SK-N-DZ (cell line): ENCODE results near the gene CHAMP1.
A peak's percentile ranks its signal among the peaks of the same experiment; 100 is the strongest.

Experiments used
- DNase-seq: peaks from one replicate; pipeline ENCODE4 v3.0.0-alpha.2; 2015; ENCODE audit warnings: low spot score

Gene CHAMP1

GRCh38 chr13:114298866-114299265 lies 15.4 kb upstream of the CHAMP1 start:
- no peak for DNase-seq

GRCh38 chr13:114299604-114300305 lies 14.5 kb upstream of the CHAMP1 start:
- no peak for DNase-seq

GRCh38 chr13:114303700-114304327 lies 10.5 kb upstream of the CHAMP1 start:
- peak; percentile 16 for DNase-seq

- no peak for DNase-seq
Observed at GRCh38 chr13:114304346-114305034, 9.8 kb upstream of the CHAMP1 start.

GRCh38 chr13:114309086-114309485 lies 5.2 kb upstream of the CHAMP1 start:
- DNase-seq: no peak

DNA sequence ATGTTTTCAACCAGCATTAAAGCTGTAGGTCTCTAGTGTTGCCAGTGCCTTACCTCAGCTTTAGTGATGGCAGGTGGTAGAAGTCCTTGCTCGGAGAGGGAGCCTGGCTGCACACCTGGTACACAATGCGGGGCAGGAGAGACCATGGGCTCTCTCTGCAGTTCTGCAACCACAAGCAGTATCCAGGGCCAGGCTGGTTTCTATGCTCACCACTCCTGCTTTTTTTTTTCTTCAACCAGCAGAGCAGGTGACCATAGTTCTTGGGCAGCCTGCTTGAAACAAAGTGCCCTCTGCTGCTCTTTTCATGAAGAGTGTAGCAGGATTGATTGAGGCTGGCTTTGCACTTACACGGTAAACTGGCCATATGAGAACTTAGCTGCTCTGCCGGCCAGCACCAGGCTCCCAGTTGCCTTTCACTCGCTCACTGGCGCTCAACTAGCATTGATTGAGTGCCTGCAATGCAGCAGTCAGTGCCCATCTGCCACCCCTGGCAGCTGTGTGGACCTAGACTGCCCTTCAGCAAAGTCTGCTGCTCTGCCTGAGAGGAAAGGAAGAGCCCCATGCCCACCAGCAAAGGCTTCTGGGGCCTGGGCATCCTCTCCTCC lies 4.4 kb upstream of the CHAMP1 start:
- DNase-seq: no peak

DNA sequence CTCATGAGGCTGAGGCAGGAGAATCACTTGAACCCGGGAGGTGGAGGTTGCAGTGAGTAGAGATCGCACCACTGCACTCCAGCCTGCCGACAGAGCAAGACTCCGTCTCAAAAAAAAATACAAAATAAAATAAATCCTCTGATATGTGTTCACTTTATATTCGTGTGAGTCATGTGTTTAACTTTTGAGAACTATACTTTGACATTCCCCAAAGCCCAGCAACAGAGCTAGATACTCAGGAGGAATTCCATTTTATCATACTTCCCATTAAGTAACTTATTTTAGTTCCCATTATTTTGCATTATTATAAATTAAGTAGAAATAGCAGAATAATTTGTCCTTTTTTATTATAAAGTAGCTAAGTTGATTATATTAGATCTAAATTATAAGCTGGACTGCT lies 3.3 kb upstream of the CHAMP1 start:
- no peak for DNase-seq

GRCh38 chr13:114311387-114311786 lies 2.9 kb upstream of the CHAMP1 start:
- DNase-seq: peak; percentile 34

DNA sequence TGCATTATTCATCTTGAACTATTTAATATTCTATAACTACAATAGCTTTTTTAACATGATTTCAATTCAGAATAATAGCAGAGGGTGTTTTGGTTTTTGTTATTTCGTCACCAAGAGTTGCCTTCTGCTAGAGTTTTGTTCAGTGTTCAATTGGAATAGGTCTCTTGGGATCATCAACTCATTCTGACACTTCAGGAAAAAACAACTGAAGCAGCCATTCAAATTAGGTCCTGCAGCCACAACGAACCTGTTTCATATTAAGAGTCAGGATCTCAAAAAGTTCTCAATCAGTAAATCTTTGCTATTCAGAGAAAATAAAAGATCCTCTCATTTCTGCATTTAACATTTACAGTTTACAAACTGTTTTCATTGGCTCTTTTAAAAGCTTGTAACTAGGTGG lies 2.4 kb upstream of the CHAMP1 start:
- DNase-seq: no peak

DNA sequence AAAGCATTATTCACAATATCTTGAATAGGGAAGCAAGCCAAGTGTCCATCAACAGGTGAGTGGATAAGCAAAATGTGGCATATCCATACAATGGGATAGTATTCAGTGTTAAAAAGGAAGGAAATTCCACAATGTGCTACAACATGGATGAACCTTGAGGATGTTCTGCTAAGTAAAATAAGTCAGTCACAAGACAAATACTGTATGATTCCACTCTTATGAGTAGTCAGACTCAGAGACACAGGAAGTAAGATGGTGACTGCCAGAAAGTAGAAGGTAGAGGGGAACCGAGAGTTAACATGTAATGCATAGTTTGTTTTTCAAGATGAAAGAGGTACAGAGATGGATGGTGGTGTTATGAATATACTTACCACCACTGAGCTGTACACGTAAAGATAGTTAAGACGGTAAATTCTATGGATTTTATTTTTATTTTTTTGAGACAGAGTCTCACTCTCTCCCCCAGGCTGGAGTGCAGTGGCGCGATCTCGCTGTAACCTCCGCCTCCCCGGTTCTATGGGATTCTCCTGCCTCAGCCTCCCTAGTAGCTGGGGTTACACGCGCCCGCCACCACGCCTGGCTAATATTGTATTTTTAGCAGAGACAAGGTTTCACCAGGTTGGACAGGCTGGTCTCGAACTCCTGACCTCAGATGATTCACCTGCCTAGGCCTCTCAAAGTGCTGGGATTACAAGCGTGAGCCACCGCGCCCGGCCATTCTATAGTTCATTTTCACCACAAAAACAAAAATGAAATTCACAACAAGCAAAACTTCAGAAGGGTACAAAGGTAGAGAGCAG lies 1.0 kb upstream of the CHAMP1 start:
- DNase-seq: no peak

- no peak for DNase-seq
Observed at GRCh38 chr13:114315074-114315785, 927 bp downstream of the CHAMP1 start.

DNA sequence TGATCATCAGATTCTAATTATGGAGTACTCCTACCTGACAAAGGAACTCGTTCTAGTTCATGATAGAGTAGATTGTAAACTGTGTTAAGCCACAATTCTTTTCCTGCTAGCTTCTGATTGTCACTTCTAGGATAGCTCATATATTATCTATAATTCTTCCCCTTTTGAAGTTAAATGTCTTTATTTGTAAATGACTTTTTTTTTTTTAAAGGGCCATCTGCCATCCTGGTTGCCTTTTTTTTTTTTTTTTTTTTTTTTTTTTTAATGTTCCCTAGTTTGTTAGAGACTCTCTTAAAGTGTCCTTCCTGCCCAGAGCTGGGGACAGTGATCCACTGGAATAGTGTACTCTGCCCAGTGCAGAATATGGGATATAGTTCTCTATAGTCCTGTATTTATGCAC lies 4.3 kb downstream of the CHAMP1 start:
- DNase-seq: no peak

DNA sequence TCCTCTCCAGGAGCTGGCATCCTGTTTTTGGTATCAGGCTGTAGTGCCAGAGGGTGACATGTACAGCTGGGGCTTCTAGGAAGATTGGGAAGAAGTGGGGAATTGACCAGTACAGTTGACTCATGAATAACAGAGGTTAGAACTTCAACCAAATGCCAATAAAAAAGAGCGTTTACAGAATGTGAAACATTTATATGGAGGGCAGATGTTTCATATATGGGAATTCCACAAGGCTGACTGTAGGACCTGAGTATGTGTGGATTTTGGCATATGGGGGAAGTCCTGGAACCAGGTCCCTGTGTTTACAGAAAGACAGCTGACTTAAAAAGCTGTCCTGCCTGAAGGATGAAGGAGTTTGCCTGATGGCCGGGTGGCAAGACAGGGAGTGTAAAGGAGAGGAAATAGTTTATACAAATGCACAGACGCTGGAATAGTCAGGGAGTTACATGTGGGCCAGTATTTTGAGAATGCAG lies 5.2 kb downstream of the CHAMP1 start:
- DNase-seq: no peak

- no peak for DNase-seq
Observed at GRCh38 chr13:114320065-114320464, 5.8 kb downstream of the CHAMP1 start.

DNA sequence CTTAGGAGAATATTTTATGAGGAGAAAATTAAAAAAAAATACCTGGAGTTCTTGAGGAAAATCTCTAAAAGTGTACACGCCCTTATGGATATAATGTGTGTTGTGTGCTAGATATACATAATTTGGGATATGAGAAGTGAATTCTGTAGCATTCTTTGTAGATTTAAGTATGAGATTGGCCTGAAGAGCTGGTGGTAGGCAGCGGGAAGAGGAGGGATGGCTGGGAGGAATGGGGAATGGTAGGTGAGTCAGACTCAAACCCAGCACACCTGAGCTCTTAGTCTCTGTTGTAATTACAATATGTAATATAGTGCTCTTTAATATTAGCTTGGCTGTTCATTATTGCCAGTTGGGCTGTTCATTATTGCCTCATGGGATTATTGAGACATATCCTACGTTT lies 7.0 kb downstream of the CHAMP1 start:
- DNase-seq: no peak

- DNase-seq: no peak
Observed at GRCh38 chr13:114323349-114323748, 9.0 kb downstream of the CHAMP1 start.

- DNase-seq: no peak
Observed at GRCh38 chr13:114324334-114324733, 10.0 kb downstream of the CHAMP1 start.

GRCh38 chr13:114325729-114326128 lies 11.4 kb downstream of the CHAMP1 start:
- no peak for DNase-seq

- DNase-seq: no peak
Observed at GRCh38 chr13:114328034-114328433, 13.7 kb downstream of the CHAMP1 start.

- DNase-seq: no peak
Observed at GRCh38 chr13:114328595-114328994, 14.3 kb downstream of the CHAMP1 start.

- DNase-seq: no peak
Observed at GRCh38 chr13:114330086-114330485, 15.8 kb downstream of the CHAMP1 start.
